ENCODE results near the gene DHX40. TPM values are rescaled to one million over a fixed set of nuclear protein-coding genes. Genes with fewer than 3 reads are reported as not detected.
"Not testable (repeated sequence)": the region's sequence is repeated elsewhere in the genome, so short reads cannot be mapped to it uniquely, and the experiment has no call there.

Gene DHX40
- total and polyA plus RNA-seq, 7 donors, result 13.8 to 53.2 (median 36.8) TPM

DNA sequence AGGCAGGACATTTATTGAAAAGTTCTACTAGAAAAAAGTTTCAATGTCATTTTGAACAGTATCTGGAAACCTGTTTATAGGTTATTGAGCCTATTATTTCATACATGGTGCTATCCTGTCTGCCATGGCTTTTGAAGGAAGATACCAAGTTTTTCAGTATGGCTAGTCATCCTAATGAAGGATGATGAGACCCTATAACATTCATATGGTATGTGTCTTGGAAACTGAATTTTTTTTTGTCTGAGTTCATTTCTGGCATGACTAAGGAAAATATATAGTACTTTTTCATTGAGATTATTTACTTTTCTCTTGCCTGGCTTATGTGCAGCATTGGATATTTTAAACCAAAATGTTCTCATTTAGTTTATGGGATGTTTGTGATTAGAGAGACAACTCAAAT is 84.5 kb downstream of the DHX40 start:
- Histone ChIP-seq H3K9me3 (peaks cover 0 to 3% (median 0%) of the 10 kb centered on the region in 4 donors), H3K36me3 (peaks cover 3 to 100% (median 30%) of the 10 kb centered on the region in 4 donors), H3K27me3 (no peaks in the 10 kb centered on the region), H3K27ac (no peak overlapping the region), H3K4me1 (peaks cover 0 to 18% (median 6%) of the 10 kb centered on the region in 4 donors), H3K4me3 (no peak overlapping the region)
- intact Hi-C loops (cut with DNase I), result no loop called here
- no peak for DNase-seq
- TF ChIP-seq POLR2AphosphoS5 (IDR thresholded peaks at IDR 0.05), result no peak
- no peak for TF ChIP-seq EP300 (IDR thresholded peaks at IDR 0.05)
- TF ChIP-seq, protein P1, sequence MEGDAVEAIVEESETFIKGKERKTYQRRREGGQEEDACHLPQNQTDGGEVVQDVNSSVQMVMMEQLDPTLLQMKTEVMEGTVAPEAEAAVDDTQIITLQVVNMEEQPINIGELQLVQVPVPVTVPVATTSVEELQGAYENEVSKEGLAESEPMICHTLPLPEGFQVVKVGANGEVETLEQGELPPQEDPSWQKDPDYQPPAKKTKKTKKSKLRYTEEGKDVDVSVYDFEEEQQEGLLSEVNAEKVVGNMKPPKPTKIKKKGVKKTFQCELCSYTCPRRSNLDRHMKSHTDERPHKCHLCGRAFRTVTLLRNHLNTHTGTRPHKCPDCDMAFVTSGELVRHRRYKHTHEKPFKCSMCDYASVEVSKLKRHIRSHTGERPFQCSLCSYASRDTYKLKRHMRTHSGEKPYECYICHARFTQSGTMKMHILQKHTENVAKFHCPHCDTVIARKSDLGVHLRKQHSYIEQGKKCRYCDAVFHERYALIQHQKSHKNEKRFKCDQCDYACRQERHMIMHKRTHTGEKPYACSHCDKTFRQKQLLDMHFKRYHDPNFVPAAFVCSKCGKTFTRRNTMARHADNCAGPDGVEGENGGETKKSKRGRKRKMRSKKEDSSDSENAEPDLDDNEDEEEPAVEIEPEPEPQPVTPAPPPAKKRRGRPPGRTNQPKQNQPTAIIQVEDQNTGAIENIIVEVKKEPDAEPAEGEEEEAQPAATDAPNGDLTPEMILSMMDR (IDR thresholded peaks at IDR 0.05), result no peak
- TF ChIP-seq POLR2A (IDR thresholded peaks at IDR 0.05), result no peak

DNA sequence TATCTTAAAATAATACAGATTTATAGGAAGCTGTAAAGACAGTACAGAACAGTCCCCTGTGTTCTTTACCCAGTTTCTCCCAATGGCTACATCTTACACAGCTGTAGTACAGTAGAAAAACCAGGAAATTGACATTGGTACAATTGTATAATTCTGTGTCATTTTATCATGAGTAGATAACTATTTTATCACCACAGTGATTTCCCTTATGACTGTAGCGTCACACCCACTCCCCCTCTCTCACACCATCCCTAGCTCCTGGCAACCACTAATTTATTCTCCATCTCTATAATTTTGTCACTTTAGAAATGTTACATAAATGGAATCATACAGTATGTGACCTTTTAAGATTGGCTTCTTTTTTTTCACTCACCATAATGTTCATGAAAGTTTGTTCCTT is 85.2 kb downstream of the DHX40 start:
- Histone ChIP-seq H3K4me3 (no peak overlapping the region), H3K27me3 (no peaks in the 10 kb centered on the region), H3K4me1 (peaks cover 0 to 15% (median 6%) of the 10 kb centered on the region in 4 donors), H3K36me3 (peaks cover 8 to 100% (median 36%) of the 10 kb centered on the region in 4 donors), H3K27ac (no peak overlapping the region), H3K9me3 (peaks cover 0 to 3% (median 0%) of the 10 kb centered on the region in 4 donors)
- WGBS, 2 donors, result 66 to 75% methylated on average over 1 of the region's 1 CpG
- DNase-seq, result no peak
- TF ChIP-seq POLR2AphosphoS5 (IDR thresholded peaks at IDR 0.05) (no peak), EP300 (IDR thresholded peaks at IDR 0.05) (no peak), POLR2A (IDR thresholded peaks at IDR 0.05) (no peak)
- TF ChIP-seq, protein P1 (IDR thresholded peaks at IDR 0.05), result no peak
- intact Hi-C loops (cut with DNase I), result no loop called here

DNA sequence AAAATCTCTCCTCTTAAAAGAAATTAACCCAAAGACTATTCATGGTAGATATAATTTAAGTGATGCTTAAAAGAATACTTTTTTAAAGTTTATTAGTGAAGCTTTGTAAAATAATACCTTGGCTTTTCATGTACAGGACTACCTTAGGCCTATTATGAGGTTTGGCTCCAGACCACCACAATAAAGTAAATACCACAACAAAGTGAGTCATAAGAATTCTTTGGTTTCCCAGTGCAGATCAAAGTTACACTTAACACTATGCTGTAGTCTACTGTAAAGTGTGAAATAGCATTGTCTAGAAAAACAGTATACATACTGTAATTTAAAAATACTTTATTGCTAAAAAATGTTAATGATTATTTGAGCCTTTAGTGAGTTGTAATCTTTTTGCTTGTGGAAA is 85.9 kb downstream of the DHX40 start:
- Histone ChIP-seq H3K9me3 (peaks cover 0 to 3% (median 0%) of the 10 kb centered on the region in 4 donors), H3K4me1 (peaks cover 0 to 11% (median 4%) of the 10 kb centered on the region in 4 donors), H3K27ac (no peak overlapping the region), H3K27me3 (no peaks in the 10 kb centered on the region), H3K4me3 (no peak overlapping the region), H3K36me3 (peaks cover 8 to 100% (median 41%) of the 10 kb centered on the region in 4 donors)
- intact Hi-C loops (cut with DNase I), result no loop called here
- TF ChIP-seq POLR2AphosphoS5 (IDR thresholded peaks at IDR 0.05) (no peak), POLR2A (IDR thresholded peaks at IDR 0.05) (no peak), EP300 (IDR thresholded peaks at IDR 0.05) (no peak)
- TF ChIP-seq, protein P1 (IDR thresholded peaks at IDR 0.05), result no peak
- no peak for DNase-seq

DNA sequence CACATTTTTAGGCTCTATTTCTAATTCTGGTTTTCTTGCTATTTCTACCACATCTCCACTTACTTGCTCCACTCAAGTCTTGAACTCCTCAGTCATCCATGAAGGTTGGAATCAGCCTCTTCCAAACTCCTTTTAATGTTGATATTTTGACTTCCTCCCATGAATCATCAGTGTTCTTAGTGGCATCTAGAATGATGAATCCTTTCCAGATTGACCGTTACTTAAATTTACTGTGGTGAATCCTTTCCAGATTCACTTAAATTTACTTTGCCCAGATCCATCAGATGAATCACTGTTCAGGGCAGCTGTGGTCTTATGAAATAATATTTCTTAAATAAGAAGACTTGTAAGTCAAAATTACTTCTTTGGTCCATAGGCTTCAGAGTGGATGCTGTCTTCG is 86.7 kb downstream of the DHX40 start:
- H3K36me3 ChIP-seq, result peaks cover 8 to 100% (median 46%) of the 10 kb centered on the region in 4 donors
- H3K4me3 ChIP-seq, result no peak overlapping the region
- intact Hi-C loops (cut with DNase I), result no loop called here
- peaks cover 0 to 3% (median 0%) of the 10 kb centered on the region in 4 donors for H3K9me3 ChIP-seq
- no peaks in the 10 kb centered on the region for H3K27me3 ChIP-seq
- H3K4me1 ChIP-seq, result peaks cover 0 to 3% (median 0%) of the 10 kb centered on the region in 4 donors
- no peak overlapping the region for H3K27ac ChIP-seq
- TF ChIP-seq, protein P1 (IDR thresholded peaks at IDR 0.05), result no peak
- TF ChIP-seq POLR2A (IDR thresholded peaks at IDR 0.05) (no peak), EP300 (IDR thresholded peaks at IDR 0.05) (no peak), POLR2AphosphoS5 (IDR thresholded peaks at IDR 0.05) (no peak)
- 91 to 93% methylated on average over 2 of the region's 2 CpGs for WGBS, 2 donors
- DNase-seq, result no peak

DNA sequence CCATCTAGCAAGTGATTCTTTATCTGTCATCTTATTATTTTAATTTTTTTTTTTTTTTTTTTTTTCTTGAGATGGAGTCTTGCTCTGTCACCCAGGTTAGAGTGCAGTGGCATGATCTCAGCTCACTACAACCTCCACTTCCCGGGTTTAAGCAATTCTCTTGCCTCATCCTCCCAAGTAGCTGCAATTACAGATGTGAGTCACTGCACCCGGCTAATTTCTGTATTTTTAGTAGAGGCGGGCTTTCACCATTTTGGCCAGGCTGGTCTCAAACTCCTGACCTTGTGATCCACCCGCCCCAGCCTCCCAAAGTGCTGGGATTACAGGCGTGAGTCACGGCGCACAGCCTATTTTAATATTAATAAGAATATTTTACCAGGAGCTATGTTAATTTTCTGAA is 91.2 kb downstream of the DHX40 start:
- intact Hi-C loops (cut with DNase I); H3K27me3 ChIP-seq; DNase-seq; H3K27ac ChIP-seq; H3K4me1 ChIP-seq; H3K4me3 ChIP-seq; H3K9me3 ChIP-seq: not testable (repeated sequence)
- WGBS, 2 donors, result 93% methylated on average over 7 of the region's 7 CpGs
- peaks cover 13 to 100% (median 54%) of the 10 kb centered on the region in 4 donors for H3K36me3 ChIP-seq

Small RNAs within 50 kb of the gene (small RNA-seq; reads per million reads assigned to genes)
- 0 to 0.11 (median 0.07) reads per million in 3 donors for gene RNU4-13P

Other genes with a start within 250 kb of the DHX40 start
- gene YPEL2, start 234.0 kb upstream of the DHX40 start, total RNA-seq, result 10 to 100 TPM; 25.8 to 35.7 (median 33.5) TPM
- 10 to 100 TPM; 10.2 to 19.2 (median 15.1) TPM for gene YPEL2, start 234.0 kb upstream of the DHX40 start, polyA plus RNA-seq
- gene CLTC, start 54.3 kb downstream of the DHX40 start, total RNA-seq, result 100 to 1,000 TPM; 206 to 236 (median 214) TPM
- 100 to 1,000 TPM in 1 of 3 donors, 10 to 100 TPM in 2; 87.1 to 109 (median 90.2) TPM for gene CLTC, start 54.3 kb downstream of the DHX40 start, polyA plus RNA-seq
- 10 to 100 TPM; 21.8 to 36.2 (median 24.1) TPM for gene PTRH2, start 141.8 kb downstream of the DHX40 start, total RNA-seq
- gene PTRH2, start 141.8 kb downstream of the DHX40 start, polyA plus RNA-seq, result 10 to 100 TPM in 2 of 3 donors, 1 to 10 TPM in 1; 9.0 to 38.2 (median 16.2) TPM
- 100 to 1,000 TPM in 3 of 4 donors, 10 to 100 TPM in 1; 92.7 to 247 (median 139) TPM for gene VMP1, start 142.0 kb downstream of the DHX40 start, total RNA-seq
- 100 to 1,000 TPM in 1 of 3 donors, 10 to 100 TPM in 2; 26.1 to 132 (median 35.4) TPM for gene VMP1, start 142.0 kb downstream of the DHX40 start, polyA plus RNA-seq